ENCODE results near the gene ANKRD13B.

The ANKRD13B gene

DNA sequence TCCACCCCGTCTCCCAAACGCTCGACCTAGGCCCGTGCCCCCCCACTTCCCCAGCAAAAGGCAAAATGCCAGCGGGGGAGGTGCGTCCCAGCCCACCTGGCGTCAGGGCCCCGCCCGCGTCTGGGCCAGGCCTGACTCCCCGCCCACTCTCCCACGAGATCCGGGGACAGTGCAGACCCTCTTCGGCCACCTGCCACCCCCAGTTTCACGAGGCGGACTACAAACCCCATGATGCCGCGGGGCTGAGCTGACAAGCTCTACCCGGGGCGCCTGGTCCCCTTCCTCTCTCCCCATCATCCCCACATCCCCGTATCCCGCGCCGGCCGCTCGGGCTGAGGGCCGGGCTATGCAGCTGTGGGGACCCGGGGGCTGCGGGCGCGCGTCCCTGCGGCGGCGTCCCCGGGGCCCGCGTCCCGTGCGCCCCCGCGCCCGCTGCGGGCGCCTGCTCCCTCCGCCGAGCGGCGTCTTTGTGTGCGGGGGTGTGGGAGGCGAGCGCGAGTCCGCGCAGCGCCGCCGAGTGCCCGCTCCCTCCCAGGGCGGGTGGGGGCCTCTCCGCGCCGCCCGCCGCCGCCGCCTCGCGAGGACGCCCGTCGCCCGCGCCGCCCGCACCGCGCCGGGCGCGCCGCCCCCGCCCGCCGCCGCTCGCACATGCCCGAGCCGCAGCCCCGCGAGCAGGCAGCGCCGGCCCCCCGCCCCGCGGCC is at the start of gene ANKRD13B:
Gene ANKRD13B, plus strand, starts transcription at position 283 of the 702 bp plus-strand sequence. CDS start 490 bp downstream, outside the sequence.
- peak; percentile 72 for DNase-seq (ENCODE audit: low spot score)

GRCh38 chr17:29544066-29544465 is 48.9 kb upstream of the ANKRD13B start:
- in situ Hi-C loops (cut with MboI; ENCODE audit: low pct_unique_long_range_greater_than_20kb, low sequenced_read_pairs, unreplicated experiment), result no loop called here
- DNase-seq (ENCODE audit: low spot score), result no peak
- TF ChIP-seq, protein P1, sequence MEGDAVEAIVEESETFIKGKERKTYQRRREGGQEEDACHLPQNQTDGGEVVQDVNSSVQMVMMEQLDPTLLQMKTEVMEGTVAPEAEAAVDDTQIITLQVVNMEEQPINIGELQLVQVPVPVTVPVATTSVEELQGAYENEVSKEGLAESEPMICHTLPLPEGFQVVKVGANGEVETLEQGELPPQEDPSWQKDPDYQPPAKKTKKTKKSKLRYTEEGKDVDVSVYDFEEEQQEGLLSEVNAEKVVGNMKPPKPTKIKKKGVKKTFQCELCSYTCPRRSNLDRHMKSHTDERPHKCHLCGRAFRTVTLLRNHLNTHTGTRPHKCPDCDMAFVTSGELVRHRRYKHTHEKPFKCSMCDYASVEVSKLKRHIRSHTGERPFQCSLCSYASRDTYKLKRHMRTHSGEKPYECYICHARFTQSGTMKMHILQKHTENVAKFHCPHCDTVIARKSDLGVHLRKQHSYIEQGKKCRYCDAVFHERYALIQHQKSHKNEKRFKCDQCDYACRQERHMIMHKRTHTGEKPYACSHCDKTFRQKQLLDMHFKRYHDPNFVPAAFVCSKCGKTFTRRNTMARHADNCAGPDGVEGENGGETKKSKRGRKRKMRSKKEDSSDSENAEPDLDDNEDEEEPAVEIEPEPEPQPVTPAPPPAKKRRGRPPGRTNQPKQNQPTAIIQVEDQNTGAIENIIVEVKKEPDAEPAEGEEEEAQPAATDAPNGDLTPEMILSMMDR (IDR thresholded peaks at IDR 0.05; ENCODE audit: extremely low read depth, insufficient read depth, missing control alignments), result no peak

More for the DNA sequence above, at the start of gene ANKRD13B:
- TF ChIP-seq, protein P1 (IDR thresholded peaks at IDR 0.05; ENCODE audit: extremely low read depth, insufficient read depth, missing control alignments), result no peak
- in situ Hi-C loops (cut with MboI; ENCODE audit: low pct_unique_long_range_greater_than_20kb, low sequenced_read_pairs, unreplicated experiment), result no loop called here

DNA sequence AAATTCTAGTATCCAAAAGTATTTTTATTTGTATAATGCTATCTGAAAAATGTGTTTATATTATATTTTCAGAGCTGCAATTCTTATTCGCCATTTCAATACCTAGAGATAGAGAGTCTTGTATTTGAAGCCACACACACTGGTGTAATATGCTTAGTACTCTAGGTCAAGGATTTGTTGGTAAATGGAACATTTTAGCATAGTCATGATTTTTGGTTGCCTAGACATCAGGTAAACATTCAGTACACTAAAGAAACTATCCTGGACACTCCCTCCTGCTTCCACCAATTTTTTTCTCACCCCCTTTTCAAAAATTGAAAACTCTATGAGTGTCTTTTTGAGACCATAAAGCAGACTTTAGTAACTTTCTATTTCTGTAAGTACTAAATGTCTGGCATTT is 46.8 kb upstream of the ANKRD13B start:
- in situ Hi-C loops (cut with MboI; ENCODE audit: low pct_unique_long_range_greater_than_20kb, low sequenced_read_pairs, unreplicated experiment), result no loop called here
- TF ChIP-seq, protein P1 (IDR thresholded peaks at IDR 0.05; ENCODE audit: extremely low read depth, insufficient read depth, missing control alignments), result no peak
- DNase-seq (ENCODE audit: low spot score), result no peak

GRCh38 chr17:29546830-29547229 is 46.1 kb upstream of the ANKRD13B start:
- DNase-seq (ENCODE audit: low spot score), result no peak
- TF ChIP-seq, protein P1 (IDR thresholded peaks at IDR 0.05; ENCODE audit: extremely low read depth, insufficient read depth, missing control alignments), result no peak
- in situ Hi-C loops (cut with MboI; ENCODE audit: low pct_unique_long_range_greater_than_20kb, low sequenced_read_pairs, unreplicated experiment), result no loop called here

GRCh38 chr17:29549177-29549923 is 43.6 kb upstream of the ANKRD13B start:
- TF ChIP-seq, protein P1 (IDR thresholded peaks at IDR 0.05; ENCODE audit: extremely low read depth, insufficient read depth, missing control alignments), result no peak
- in situ Hi-C loops (cut with MboI; ENCODE audit: low pct_unique_long_range_greater_than_20kb, low sequenced_read_pairs, unreplicated experiment), result no loop called here
- peak; percentile 73 for DNase-seq (ENCODE audit: low spot score)

DNA sequence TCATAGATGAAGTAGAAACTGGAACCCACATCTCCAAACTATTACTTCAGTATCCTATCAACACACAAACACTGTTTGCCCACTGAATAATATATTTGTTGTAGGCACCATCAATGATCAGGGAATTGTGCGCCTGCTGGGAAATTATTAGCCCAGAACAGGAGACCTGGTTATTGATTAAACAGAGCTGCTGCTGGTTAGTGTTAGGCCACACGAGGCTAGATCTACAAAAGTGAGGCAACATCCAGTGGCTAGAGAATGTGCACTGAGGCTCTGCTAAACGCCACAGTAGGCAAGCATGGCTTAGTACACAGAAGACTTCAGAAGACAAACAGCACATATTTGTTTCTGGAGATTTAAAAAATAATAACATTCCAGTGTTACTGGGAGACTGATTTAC is 37.1 kb upstream of the ANKRD13B start:
- DNase-seq (ENCODE audit: low spot score), result no peak
- in situ Hi-C loops (cut with MboI; ENCODE audit: low pct_unique_long_range_greater_than_20kb, low sequenced_read_pairs, unreplicated experiment), result no loop called here
- TF ChIP-seq, protein P1 (IDR thresholded peaks at IDR 0.05; ENCODE audit: extremely low read depth, insufficient read depth, missing control alignments), result no peak
